ENCODE data around the gene SGCA. TPM values are rescaled to one million over a fixed set of nuclear protein-coding genes. Genes with fewer than 3 reads are reported as not detected.
A peak's percentile ranks its signal among the peaks of the same experiment; 100 is the strongest.

Gene SGCA
- total RNA-seq, 1 experiment from 2014 or later = not detected

DNA sequence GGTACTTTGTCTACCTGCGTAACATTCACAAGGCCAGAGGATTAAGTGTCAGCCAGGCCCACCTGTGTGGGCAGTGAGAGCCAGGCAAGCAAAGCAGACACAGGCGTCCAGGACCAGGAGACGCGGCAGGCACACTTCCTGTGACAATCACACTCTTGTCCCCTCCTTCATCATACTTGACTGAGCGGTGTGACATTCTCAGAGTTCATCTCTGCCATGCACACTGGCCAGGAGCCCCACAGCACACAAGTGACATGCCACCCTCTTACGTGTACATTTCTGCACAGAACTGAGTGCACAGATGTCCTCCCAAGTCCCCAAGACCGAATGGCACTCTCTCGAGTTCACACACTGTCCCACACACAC lies 24.1 kb upstream of the SGCA start:
- TF ChIP-seq EZH2 (IDR thresholded peaks at IDR 0.05; ENCODE audit: low read depth) (no peak), CTCF (conservative IDR thresholded peaks at IDR 0.05) (no peak)
- H3K27ac ChIP-seq = no peak overlapping the region
- no peaks in the 10 kb centered on the region for H3K27me3 ChIP-seq (ENCODE audit: insufficient read depth, low read depth)
- peaks cover 46% of the 10 kb centered on the region for H4K20me1 ChIP-seq (ENCODE audit: insufficient read depth)
- H3K4me3 ChIP-seq = no peak overlapping the region
- H3F3A ChIP-seq (ENCODE audit: insufficient read depth, low read depth) = peaks cover 18% of the 10 kb centered on the region
- intact Hi-C loops (cut with micrococcal nuclease; ENCODE audit: unreplicated experiment) = loop anchor here (2.0 kb wide), 1 partner anchor 19 kb away; no protein-coding TSS in a partner anchor
- DNase-seq = no peak
- H2AFZ ChIP-seq = no peak overlapping the region
- H3K9me3 ChIP-seq (ENCODE audit: insufficient read depth, low read depth) = no peaks in the 10 kb centered on the region
- H3K4me1 ChIP-seq (replicated peaks; ENCODE audit: insufficient read depth) = peaks cover 29% of the 10 kb centered on the region
- ChIA-PET POLR2A (ENCODE audit: unreplicated experiment) (no interaction called here), CTCF (no interaction called here)
- H3K79me2 ChIP-seq (ENCODE audit: low read depth) = peaks cover 18% of the 10 kb centered on the region
- BruUV-seq (replicated peaks) = no TSS peak
- H3K9me2 ChIP-seq (ENCODE audit: insufficient read depth) = no peaks in the 10 kb centered on the region
- no peak overlapping the region for H3K4me2 ChIP-seq
- H3K36me3 ChIP-seq (ENCODE audit: low read depth) = peaks cover 46% of the 10 kb centered on the region

GRCh38 chr17:50143461-50144176 lies 22.2 kb upstream of the SGCA start:
- no peak for DNase-seq
- Histone ChIP-seq H4K20me1 (ENCODE audit: insufficient read depth) (peaks cover 65% of the 10 kb centered on the region), H3K4me2 (peak overlapping the region; percentile 95; the same call in 1 of the 2 replicates), H3K27ac (no peak overlapping the region), H2AFZ (no peak overlapping the region), H3K4me3 (no peak overlapping the region), H3K79me2 (ENCODE audit: low read depth) (peaks cover 37% of the 10 kb centered on the region), H3F3A (ENCODE audit: insufficient read depth, low read depth) (peaks cover 25% of the 10 kb centered on the region), H3K9me2 (ENCODE audit: insufficient read depth) (no peaks in the 10 kb centered on the region), H3K9me3 (ENCODE audit: insufficient read depth, low read depth) (no peaks in the 10 kb centered on the region), H3K4me1 (replicated peaks; ENCODE audit: insufficient read depth) (peaks cover 48% of the 10 kb centered on the region), H3K27me3 (ENCODE audit: insufficient read depth, low read depth) (no peaks in the 10 kb centered on the region), H3K36me3 (ENCODE audit: low read depth) (peaks cover 40% of the 10 kb centered on the region)
- ChIA-PET CTCF (no interaction called here), POLR2A (ENCODE audit: unreplicated experiment) (no interaction called here)
- BruUV-seq (replicated peaks) = no TSS peak
- intact Hi-C loops (cut with micrococcal nuclease; ENCODE audit: unreplicated experiment) = loop anchor here (2.0 kb wide), 1 partner anchor 49 kb away; the partner anchor contains the start of gene PDK2
- TF ChIP-seq CTCF (conservative IDR thresholded peaks at IDR 0.05) (no peak), EZH2 (IDR thresholded peaks at IDR 0.05; ENCODE audit: low read depth) (no peak)

DNA sequence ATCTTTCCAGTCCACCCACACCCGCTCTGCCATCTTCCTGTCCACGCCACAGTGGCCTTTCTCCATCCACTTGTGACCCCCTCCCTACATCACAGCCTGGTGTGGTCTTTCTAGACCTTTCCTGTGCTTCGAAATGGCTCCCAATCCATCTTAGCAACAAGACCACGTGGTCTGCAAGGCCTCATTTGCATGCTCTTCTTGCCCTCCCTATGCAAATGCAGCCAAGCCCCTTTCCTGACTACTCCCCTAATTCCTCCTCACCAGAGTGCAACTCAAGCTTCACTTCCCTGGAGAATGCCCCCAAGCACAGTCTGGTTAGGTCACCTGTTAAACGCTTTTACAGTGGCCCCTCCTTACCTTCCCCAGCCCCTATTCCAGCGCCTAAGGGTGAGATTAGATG lies 21.4 kb upstream of the SGCA start:
- Histone ChIP-seq H3K9me3 (ENCODE audit: insufficient read depth, low read depth) (no peaks in the 10 kb centered on the region), H4K20me1 (ENCODE audit: insufficient read depth) (peaks cover 66% of the 10 kb centered on the region), H3K4me3 (no peak overlapping the region), H3K4me1 (replicated peaks; ENCODE audit: insufficient read depth) (peaks cover 48% of the 10 kb centered on the region), H3F3A (ENCODE audit: insufficient read depth, low read depth) (peaks cover 25% of the 10 kb centered on the region), H3K36me3 (ENCODE audit: low read depth) (peaks cover 33% of the 10 kb centered on the region), H3K4me2 (peak overlapping the region; percentile 95), H3K9me2 (ENCODE audit: insufficient read depth) (no peaks in the 10 kb centered on the region), H3K27ac (no peak overlapping the region), H2AFZ (no peak overlapping the region), H3K27me3 (ENCODE audit: insufficient read depth, low read depth) (no peaks in the 10 kb centered on the region), H3K79me2 (ENCODE audit: low read depth) (peaks cover 43% of the 10 kb centered on the region)
- POLR2A ChIA-PET (ENCODE audit: unreplicated experiment) = no interaction called here
- intact Hi-C loops (cut with micrococcal nuclease; ENCODE audit: unreplicated experiment) = loop anchor here (2.0 kb wide), 1 partner anchor 50 kb away; the partner anchor contains the start of gene PDK2
- no TSS peak for BruUV-seq (replicated peaks)
- DNase-seq = no peak
- no peak for TF ChIP-seq CTCF (conservative IDR thresholded peaks at IDR 0.05)
- TF ChIP-seq EZH2 (IDR thresholded peaks at IDR 0.05; ENCODE audit: low read depth) = no peak
- CTCF ChIA-PET = no interaction called here

All from PC-9 (cell line).